ENCODE measurements around the gene TSTD2. TPM values are rescaled to one million over a fixed set of nuclear protein-coding genes. Genes with fewer than 3 reads are reported as not detected.

The TSTD2 gene
- total RNA-seq, 3 donors from 2014 or later (not counting 1 experiment from before 2014, with no cell fraction given) = 16.2 to 25.7 (median 24.7) TPM

- Mint-ChIP-seq H3K4me3 (no peak overlapping the region), H3K9me3 (no peaks in the 10 kb centered on the region), H3K27ac (no peak overlapping the region), H3K36me3 (no peaks in the 10 kb centered on the region), H3K27me3 (ENCODE audit: low read depth in 2 of 2) (peaks cover 26 to 34% of the 10 kb centered on the region in 2 donors), H3K4me1 (peaks cover 0 to 6% of the 10 kb centered on the region in 2 donors)
- H3K4me3 ChIP-seq (ENCODE audit: low read length) = no peak overlapping the region
- H3K9me3 ChIP-seq (ENCODE audit: control insufficient read depth, insufficient read depth, low read length) = no peaks in the 10 kb centered on the region
- intact Hi-C loops (cut with micrococcal nuclease) = no loop called here
- DNase-seq (no peak), ATAC-seq (no peak)
- no peaks in the 10 kb centered on the region for H3K27me3 ChIP-seq (ENCODE audit: control insufficient read depth, insufficient read depth, low read length)
- TF ChIP-seq CTCF (IDR thresholded peaks at IDR 0.05) = no peak
- H3K36me3 ChIP-seq (ENCODE audit: control insufficient read depth, insufficient read depth, low read length) = no peaks in the 10 kb centered on the region
- no peaks in the 10 kb centered on the region for H3K4me1 ChIP-seq (ENCODE audit: control insufficient read depth, insufficient read depth, low read length)
- no peak overlapping the region for H3K27ac ChIP-seq (ENCODE audit: low read length)
- 91% methylated on average over 5 of the region's 6 CpGs for WGBS (ENCODE audit: insufficient coverage)
These were observed 73.0 kb downstream of the TSTD2 start for GRCh38 chr9:97560154-97560553.

GRCh38 chr9:97559111-97559514, 74.1 kb downstream of the TSTD2 start:
- no peak overlapping the region for H3K27ac Mint-ChIP-seq
- H3K4me1 Mint-ChIP-seq = peaks cover 0 to 6% of the 10 kb centered on the region in 2 donors
- no peaks in the 10 kb centered on the region for H3K9me3 Mint-ChIP-seq
- no peaks in the 10 kb centered on the region for H3K4me1 ChIP-seq (ENCODE audit: control insufficient read depth, insufficient read depth, low read length)
- peaks cover 31 to 40% of the 10 kb centered on the region in 2 donors for H3K27me3 Mint-ChIP-seq (ENCODE audit: low read depth in 2 of 2)
- ATAC-seq (no peak), DNase-seq (no peak)
- H3K36me3 Mint-ChIP-seq = no peaks in the 10 kb centered on the region
- 41% methylated on average over 9 of the region's 10 CpGs for WGBS (ENCODE audit: insufficient coverage)
- no peak for TF ChIP-seq CTCF (IDR thresholded peaks at IDR 0.05)
- H3K4me3 Mint-ChIP-seq = no peak overlapping the region
- no peaks in the 10 kb centered on the region for H3K36me3 ChIP-seq (ENCODE audit: control insufficient read depth, insufficient read depth, low read length)
- intact Hi-C loops (cut with micrococcal nuclease) = no loop called here
- H3K9me3 ChIP-seq (ENCODE audit: control insufficient read depth, insufficient read depth, low read length) = no peaks in the 10 kb centered on the region
- no peak overlapping the region for H3K27ac ChIP-seq (ENCODE audit: low read length)
- no peak overlapping the region for H3K4me3 ChIP-seq (ENCODE audit: low read length)
- H3K27me3 ChIP-seq (ENCODE audit: control insufficient read depth, insufficient read depth, low read length) = no peaks in the 10 kb centered on the region

- no peaks in the 10 kb centered on the region for H3K36me3 ChIP-seq (ENCODE audit: control insufficient read depth, insufficient read depth, low read length)
- no peaks in the 10 kb centered on the region for H3K9me3 Mint-ChIP-seq
- H3K4me1 ChIP-seq (ENCODE audit: control insufficient read depth, insufficient read depth, low read length) = no peaks in the 10 kb centered on the region
- TF ChIP-seq CTCF (IDR thresholded peaks at IDR 0.05) = no peak
- peaks cover 35 to 40% of the 10 kb centered on the region in 2 donors for H3K27me3 Mint-ChIP-seq (ENCODE audit: low read depth in 2 of 2)
- H3K27ac ChIP-seq (ENCODE audit: low read length) = no peak overlapping the region
- H3K4me1 Mint-ChIP-seq = peaks cover 0 to 6% of the 10 kb centered on the region in 2 donors
- DNase-seq = no peak
- no peaks in the 10 kb centered on the region for H3K9me3 ChIP-seq (ENCODE audit: control insufficient read depth, insufficient read depth, low read length)
- H3K27ac Mint-ChIP-seq = no peak overlapping the region
- H3K36me3 Mint-ChIP-seq = no peaks in the 10 kb centered on the region
- no peak overlapping the region for H3K4me3 ChIP-seq (ENCODE audit: low read length)
- no peak for ATAC-seq
- 6% methylated on average over 3 of the region's 3 CpGs for WGBS (ENCODE audit: insufficient coverage)
- intact Hi-C loops (cut with micrococcal nuclease) = no loop called here
- H3K27me3 ChIP-seq (ENCODE audit: control insufficient read depth, insufficient read depth, low read length) = no peaks in the 10 kb centered on the region
- H3K4me3 Mint-ChIP-seq = no peak overlapping the region
These were observed 74.5 kb downstream of the TSTD2 start for GRCh38 chr9:97558701-97559101.

GRCh38 chr9:97557606-97558095, 75.5 kb downstream of the TSTD2 start:
- Histone ChIP-seq H3K36me3 (ENCODE audit: control insufficient read depth, insufficient read depth, low read length) (no peaks in the 10 kb centered on the region), H3K4me1 (ENCODE audit: control insufficient read depth, insufficient read depth, low read length) (no peaks in the 10 kb centered on the region), H3K9me3 (ENCODE audit: control insufficient read depth, insufficient read depth, low read length) (no peaks in the 10 kb centered on the region), H3K27me3 (ENCODE audit: control insufficient read depth, insufficient read depth, low read length) (no peaks in the 10 kb centered on the region), H3K4me3 (ENCODE audit: low read length) (no peak overlapping the region), H3K27ac (ENCODE audit: low read length) (no peak overlapping the region)
- DNase-seq (no peak), ATAC-seq (no peak)
- H3K27me3 Mint-ChIP-seq (ENCODE audit: low read depth in 2 of 2) = peaks cover 35 to 44% of the 10 kb centered on the region in 2 donors
- TF ChIP-seq CTCF (IDR thresholded peaks at IDR 0.05) = no peak
- no peak overlapping the region for H3K27ac Mint-ChIP-seq
- H3K4me1 Mint-ChIP-seq = peaks cover 0 to 6% of the 10 kb centered on the region in 2 donors
- H3K4me3 Mint-ChIP-seq = no peak overlapping the region
- 19% methylated on average over 7 of the region's 7 CpGs for WGBS (ENCODE audit: insufficient coverage)
- H3K9me3 Mint-ChIP-seq = no peaks in the 10 kb centered on the region
- H3K36me3 Mint-ChIP-seq = no peaks in the 10 kb centered on the region
- intact Hi-C loops (cut with micrococcal nuclease) = no loop called here
